ENCODE results near the gene CRAMP1. TPM values are rescaled to one million over a fixed set of nuclear protein-coding genes. Genes with fewer than 3 reads are reported as not detected.

Gene CRAMP1
- total RNA-seq, 1 donor from 2014 or later, result 12.7 TPM

GRCh38 chr16:1626327-1626726 lies 14.2 kb downstream of the CRAMP1 start:
- intact Hi-C loops (cut with DNase I), result no loop called here
- no peaks in the 10 kb centered on the region for H3K9me3 ChIP-seq
- no peak for DNase-seq (ENCODE audit: low spot score in 2 of 2)
- no peak overlapping the region for H3K4me3 ChIP-seq
- no peak overlapping the region for H3K27ac ChIP-seq
- H3K36me3 ChIP-seq, result peaks cover 9 to 44% of the 10 kb centered on the region in 2 donors
- TF ChIP-seq, protein P1, sequence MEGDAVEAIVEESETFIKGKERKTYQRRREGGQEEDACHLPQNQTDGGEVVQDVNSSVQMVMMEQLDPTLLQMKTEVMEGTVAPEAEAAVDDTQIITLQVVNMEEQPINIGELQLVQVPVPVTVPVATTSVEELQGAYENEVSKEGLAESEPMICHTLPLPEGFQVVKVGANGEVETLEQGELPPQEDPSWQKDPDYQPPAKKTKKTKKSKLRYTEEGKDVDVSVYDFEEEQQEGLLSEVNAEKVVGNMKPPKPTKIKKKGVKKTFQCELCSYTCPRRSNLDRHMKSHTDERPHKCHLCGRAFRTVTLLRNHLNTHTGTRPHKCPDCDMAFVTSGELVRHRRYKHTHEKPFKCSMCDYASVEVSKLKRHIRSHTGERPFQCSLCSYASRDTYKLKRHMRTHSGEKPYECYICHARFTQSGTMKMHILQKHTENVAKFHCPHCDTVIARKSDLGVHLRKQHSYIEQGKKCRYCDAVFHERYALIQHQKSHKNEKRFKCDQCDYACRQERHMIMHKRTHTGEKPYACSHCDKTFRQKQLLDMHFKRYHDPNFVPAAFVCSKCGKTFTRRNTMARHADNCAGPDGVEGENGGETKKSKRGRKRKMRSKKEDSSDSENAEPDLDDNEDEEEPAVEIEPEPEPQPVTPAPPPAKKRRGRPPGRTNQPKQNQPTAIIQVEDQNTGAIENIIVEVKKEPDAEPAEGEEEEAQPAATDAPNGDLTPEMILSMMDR (IDR thresholded peaks at IDR 0.05), result no peak
- H3K27me3 ChIP-seq, result no peaks in the 10 kb centered on the region
- no peaks in the 10 kb centered on the region for H3K4me1 ChIP-seq

DNA sequence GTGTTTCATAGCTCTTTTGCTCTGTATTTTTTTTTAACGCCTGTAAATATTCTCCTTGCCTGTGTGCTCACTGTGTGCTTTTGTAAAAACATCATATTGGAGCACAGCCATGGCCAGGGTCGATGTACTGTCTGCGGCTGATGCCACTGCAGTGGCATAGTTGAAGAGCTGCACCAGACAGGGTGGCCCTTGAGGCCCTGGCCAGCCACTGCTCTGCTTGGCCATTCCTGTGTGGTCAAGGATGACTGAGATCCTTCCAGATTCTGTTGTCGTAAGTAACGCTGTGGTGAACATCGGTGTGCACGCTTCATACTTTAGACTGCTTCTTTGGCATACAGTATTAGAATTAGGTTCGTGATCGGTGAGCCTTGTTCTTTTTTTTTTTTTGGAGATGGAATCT lies 14.6 kb downstream of the CRAMP1 start:
- H3K27me3 ChIP-seq, result no peaks in the 10 kb centered on the region
- no peak for DNase-seq (ENCODE audit: low spot score in 2 of 2)
- TF ChIP-seq, protein P1 (IDR thresholded peaks at IDR 0.05), result no peak
- H3K27ac ChIP-seq, result no peak overlapping the region
- H3K4me3 ChIP-seq, result no peak overlapping the region
- H3K9me3 ChIP-seq, result no peaks in the 10 kb centered on the region
- no peaks in the 10 kb centered on the region for H3K4me1 ChIP-seq
- intact Hi-C loops (cut with DNase I), result no loop called here
- H3K36me3 ChIP-seq, result peaks cover 9 to 45% of the 10 kb centered on the region in 2 donors

- Histone ChIP-seq H3K36me3 (peaks cover 39 to 77% of the 10 kb centered on the region in 2 donors), H3K4me3 (no peak overlapping the region), H3K9me3 (no peaks in the 10 kb centered on the region), H3K4me1 (no peaks in the 10 kb centered on the region), H3K27me3 (no peaks in the 10 kb centered on the region), H3K27ac (no peak overlapping the region)
- intact Hi-C loops (cut with DNase I), result no loop called here
- DNase-seq (ENCODE audit: low spot score in 2 of 2), result no peak
- TF ChIP-seq, protein P1 (IDR thresholded peaks at IDR 0.05), result no peak
Measured at GRCh38 chr16:1630450-1631213, 18.5 kb downstream of the CRAMP1 start.

GRCh38 chr16:1631230-1631629 lies 19.1 kb downstream of the CRAMP1 start:
- no peaks in the 10 kb centered on the region for H3K27me3 ChIP-seq
- no peaks in the 10 kb centered on the region for H3K9me3 ChIP-seq
- intact Hi-C loops (cut with DNase I), result no loop called here
- H3K4me3 ChIP-seq, result no peak overlapping the region
- no peak overlapping the region for H3K27ac ChIP-seq
- H3K4me1 ChIP-seq, result no peaks in the 10 kb centered on the region
- DNase-seq (ENCODE audit: low spot score in 2 of 2), result no peak
- H3K36me3 ChIP-seq, result peaks cover 36 to 76% of the 10 kb centered on the region in 2 donors
- TF ChIP-seq, protein P1 (IDR thresholded peaks at IDR 0.05), result no peak

DNA sequence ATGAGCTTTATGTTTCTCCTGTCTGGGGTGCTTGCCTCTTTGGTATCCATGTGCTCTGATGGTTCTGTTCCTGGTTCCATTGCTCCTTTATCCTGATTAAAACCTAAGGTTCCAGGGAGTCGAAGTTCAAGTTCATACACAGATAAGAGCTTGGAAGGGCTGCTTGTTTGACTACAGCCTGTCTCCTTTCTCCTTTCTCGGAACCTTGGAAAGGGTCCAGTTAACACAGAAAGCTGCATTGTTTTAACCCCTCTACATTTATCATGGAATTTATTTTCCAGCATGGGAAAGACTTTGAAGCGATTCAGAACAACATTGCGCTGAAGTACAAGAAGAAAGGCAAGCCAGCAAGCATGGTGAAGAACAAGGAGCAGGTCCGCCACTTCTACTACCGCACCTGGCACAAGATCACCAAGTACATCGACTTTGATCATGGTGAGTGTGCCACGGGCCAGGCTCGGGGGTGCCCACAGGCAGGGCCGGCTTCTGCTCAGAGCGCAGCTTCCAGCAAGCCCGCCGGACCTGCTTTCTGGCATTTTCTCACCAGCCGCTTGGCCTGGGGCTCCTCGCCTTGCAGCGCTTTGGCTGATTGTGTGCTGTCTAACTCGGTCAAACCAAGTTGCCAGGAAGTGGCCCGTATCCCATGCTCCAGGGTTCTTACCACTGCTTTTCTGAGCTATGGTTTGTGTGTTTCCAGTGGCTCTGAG lies 19.9 kb downstream of the CRAMP1 start:
- TF ChIP-seq, protein P1 (IDR thresholded peaks at IDR 0.05), result no peak
- intact Hi-C loops (cut with DNase I), result no loop called here
- H3K27me3 ChIP-seq, result no peaks in the 10 kb centered on the region
- DNase-seq (ENCODE audit: low spot score in 2 of 2), result no peak
- no peaks in the 10 kb centered on the region for H3K4me1 ChIP-seq
- H3K4me3 ChIP-seq, result no peak overlapping the region
- H3K36me3 ChIP-seq, result peaks cover 30 to 74% of the 10 kb centered on the region in 2 donors
- no peak overlapping the region for H3K27ac ChIP-seq
- H3K9me3 ChIP-seq, result no peaks in the 10 kb centered on the region
